HCT116 (cell line): ENCODE measurements around the gene TJP3.

ENCODE experiments used
- CEBPB ChIP-seq: IDR thresholded peaks from 2 replicates; pipeline ENCODE4 v1.6.1; 2012; ENCODE audit warnings: low read depth
- CTCF ChIP-seq, 3 experiments: fragments of 200-600 bp in 1 of 3; sonication (generic) in 1 of 3; IDR thresholded peaks in 2 of 3; conservative IDR thresholded peaks in 1 of 3; 2 replicates each; pipeline ENCODE4 v1.5.1; 2012 to 2017; ENCODE audit warnings: low read depth in 2 of 3, low read length in 2 of 3, antibody characterized with exemption in 1 of 3, borderline replicate concordance in 1 of 3, control low read depth in 1 of 3, mild to moderate bottlenecking in 1 of 3, mixed read lengths in 1 of 3, mixed run types in 1 of 3, moderate library complexity in 1 of 3; ENCODE audit not compliant: insufficient read depth in 1 of 3
- EZH2 ChIP-seq: fragments of 200-600 bp; sonication (generic); IDR thresholded peaks from 2 replicates; pipeline ENCODE4 v1.6.1; 2017; ENCODE audit warnings: antibody characterized with exemption, mixed run types
- JUND ChIP-seq: IDR thresholded peaks from 2 replicates; pipeline ENCODE4 v1.6.1; 2012
- RAD21 ChIP-seq: IDR thresholded peaks from 2 replicates; pipeline ENCODE4 v1.6.1; 2012; ENCODE audit warnings: low read depth, mild to moderate bottlenecking
- REST ChIP-seq: IDR thresholded peaks from 2 replicates; pipeline ENCODE4 v1.6.1; 2012; ENCODE audit warnings: low read depth
- SRF ChIP-seq: IDR thresholded peaks from 2 replicates; pipeline ENCODE4 v1.6.1; 2012; ENCODE audit warnings: low read depth
- ZFX ChIP-seq: fragments of 450-650 bp; IDR thresholded peaks from 2 replicates; pipeline ENCODE4 v1.6.1; 2017
- ZNF274 ChIP-seq: fragments of 200-500 bp; sonication (Bioruptor generic); IDR thresholded peaks from 2 replicates; pipeline ENCODE4 v1.6.1; 2014; ENCODE audit warnings: mild to moderate bottlenecking, low read depth, low read length, inconsistent platforms

- TF ChIP-seq RAD21 (no peak), JUND (no peak), CTCF (IDR thresholded peaks at IDR 0.05 in 2 of 3, conservative IDR thresholded peaks at IDR 0.05 in 1 of 3; ENCODE audit: borderline replicate concordance in 1 of 3, insufficient read depth in 1 of 3, low read depth in 2 of 3, low read length in 2 of 3) (no peak), CEBPB (no peak), ZFX (no peak), EZH2 (no peak), REST (no peak), ZNF274 (no peak), SRF (no peak)
Observed at GRCh38 chr19:3788996-3789778, 81.0 kb downstream of the TJP3 start.
